Anterior cingulate cortex (tissue), 58 donors: ENCODE data around the gene SUPT5H.
A peak's percentile ranks its signal among the peaks of the same experiment; 100 is the strongest.

Experiments used
- DNase-seq, 58 donors: peaks; one replicate each; lab custom pipeline; 2025; lab: John Stamatoyannopoulos, UW

SUPT5H gene

DNA sequence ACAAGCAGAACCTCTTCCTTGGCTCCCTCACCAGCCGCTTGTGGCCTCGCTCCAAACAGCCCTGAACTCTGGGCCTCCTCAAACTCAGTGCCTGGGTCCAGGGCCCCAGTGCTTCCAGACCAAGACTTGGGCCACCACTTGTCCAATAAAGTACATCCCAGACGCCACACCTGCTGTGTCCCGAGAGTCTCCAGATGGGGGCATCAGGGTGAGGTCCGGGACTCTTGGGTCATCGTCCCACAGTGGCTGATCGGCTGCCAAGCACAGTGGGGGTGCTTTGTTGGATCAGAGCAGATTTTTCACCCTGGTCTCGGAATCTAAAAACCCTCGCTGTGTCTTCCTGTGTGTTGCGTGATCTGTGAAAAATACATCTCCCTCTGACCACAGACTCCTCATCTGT, 44.4 kb downstream of the SUPT5H start:
- DNase-seq: no peak

DNA sequence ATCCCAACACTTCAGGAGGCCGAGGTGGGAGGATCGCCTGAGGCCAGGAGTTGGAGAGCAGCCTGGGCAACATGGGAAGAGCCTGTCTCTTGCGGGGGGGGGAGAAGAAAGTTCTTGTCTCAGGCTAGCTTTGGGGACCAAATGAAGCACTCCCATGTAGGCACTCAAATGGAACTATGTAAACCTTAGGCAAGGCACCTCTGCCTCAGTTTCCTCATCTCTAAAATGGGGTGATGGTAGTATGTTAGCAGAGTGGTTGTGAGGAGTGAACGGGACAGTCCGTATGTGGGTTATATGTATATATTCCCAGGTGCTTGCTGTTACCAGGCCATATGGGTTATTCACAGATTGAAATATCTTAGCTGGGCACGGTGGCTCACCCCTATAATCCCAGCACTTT, 46.8 kb downstream of the SUPT5H start:
- no peak for DNase-seq

DNA sequence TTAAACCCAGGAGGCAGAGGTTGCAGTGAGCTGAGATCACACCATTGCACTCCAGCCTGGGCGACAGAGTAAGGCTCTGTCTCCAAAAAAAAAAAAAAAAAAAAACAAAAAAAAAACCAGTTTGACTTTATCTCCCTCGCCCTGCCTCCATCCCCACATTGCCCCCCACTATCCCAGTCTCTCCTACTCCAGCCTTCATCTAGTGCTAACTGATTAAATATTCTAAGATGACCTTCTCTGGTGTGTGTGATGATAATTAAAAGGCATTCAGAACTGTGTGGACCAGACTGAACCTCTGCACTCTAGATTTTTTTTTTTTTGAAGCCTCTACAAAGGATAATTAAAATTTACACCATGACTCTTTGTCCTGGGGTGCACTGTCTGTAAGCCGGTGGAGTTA, 47.4 kb downstream of the SUPT5H start:
- DNase-seq: no peak

DNA sequence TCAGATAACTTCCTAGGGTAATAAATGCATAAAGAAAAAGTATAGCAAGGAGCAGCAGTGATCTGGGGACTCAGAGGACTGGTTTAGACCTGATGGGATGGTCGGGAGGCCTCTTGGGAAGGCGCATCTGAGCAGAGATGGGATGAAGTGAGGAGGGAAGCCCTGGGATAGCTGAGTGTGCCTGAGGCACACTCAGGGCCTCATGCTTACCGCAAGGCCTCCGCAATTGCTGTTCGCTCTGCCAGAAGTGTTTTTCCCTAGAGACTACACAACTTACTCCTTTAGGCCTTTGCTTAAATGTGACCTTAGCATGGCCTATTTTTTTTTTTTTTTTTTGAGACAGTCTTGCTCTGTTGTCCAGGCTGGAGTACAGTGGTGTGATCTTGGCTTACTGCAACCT, 49.3 kb downstream of the SUPT5H start:
- no peak for DNase-seq

DNA sequence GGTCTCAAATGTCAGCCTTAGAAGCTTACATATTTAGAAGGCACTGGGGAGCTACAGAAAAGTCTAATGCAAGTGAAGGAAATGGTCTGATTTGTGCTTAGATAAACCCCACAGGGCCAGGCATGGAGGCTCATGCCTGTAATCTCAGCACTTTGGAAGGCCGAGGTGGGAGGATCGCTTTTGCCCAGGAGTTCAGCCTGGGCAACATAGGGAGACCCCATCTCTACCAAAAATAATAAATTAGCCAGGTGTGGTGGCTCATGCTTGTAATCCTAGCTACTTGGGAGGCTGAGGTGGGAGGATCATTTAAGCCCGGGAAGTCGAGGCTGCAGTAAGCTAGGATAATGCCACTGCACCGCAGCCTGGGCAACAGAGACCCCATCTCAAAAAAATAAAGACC, 50.7 kb downstream of the SUPT5H start:
- no peak for DNase-seq

DNA sequence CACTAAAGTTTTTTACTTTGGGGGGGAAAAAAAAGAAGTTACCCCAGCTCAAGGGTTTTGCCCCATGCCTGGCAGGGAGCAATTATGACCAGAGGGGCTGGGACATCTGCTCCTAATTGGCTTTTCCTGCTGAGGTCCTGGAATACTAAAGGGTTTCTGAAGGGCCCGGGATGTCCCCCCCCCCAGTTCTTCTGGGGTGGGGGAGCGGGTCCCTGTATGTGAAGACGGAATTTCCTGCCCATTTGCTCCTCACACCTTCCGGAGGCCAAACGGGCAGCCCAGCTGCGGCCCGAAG, 52.3 kb downstream of the SUPT5H start:
- DNase-seq: no peak

DNA sequence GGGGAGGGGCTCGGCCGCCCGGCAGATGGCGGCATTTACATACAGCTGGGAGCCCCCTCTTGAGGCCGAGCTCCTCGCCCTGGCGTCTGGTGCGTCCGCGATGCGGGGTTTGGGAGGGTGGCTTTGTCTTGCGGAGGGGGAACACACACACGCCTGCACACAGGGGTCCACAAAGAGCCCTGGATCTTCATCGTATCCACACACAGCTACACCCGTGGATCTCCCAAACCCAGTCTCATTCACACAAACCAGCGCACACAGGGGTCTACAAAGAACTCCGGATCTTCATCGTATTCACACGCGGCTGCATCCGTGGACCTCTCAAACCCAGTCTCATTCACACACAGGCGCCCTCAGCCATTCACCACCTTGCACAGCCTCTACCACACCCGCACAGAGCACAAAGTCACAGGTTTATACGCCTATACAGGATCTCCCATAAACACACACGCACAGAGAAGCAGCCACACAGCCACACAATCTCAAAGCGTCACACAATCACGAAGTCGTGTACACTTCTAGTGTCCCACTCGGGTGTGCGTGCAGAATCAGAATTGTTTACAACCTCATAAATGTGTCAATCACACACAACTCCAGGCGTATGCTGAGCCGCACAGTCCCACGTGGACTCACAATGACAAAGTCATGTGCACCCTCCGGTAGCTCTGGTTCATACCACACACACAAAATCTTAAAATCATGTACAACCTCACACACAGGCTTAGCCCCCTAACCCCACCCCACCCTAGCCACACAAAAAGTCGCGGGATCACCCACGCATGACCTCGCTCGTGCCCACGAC, 52.8 kb downstream of the SUPT5H start:
- peak in 28 of 58 donors; percentile 5 to 50 (median 22) for DNase-seq

DNA sequence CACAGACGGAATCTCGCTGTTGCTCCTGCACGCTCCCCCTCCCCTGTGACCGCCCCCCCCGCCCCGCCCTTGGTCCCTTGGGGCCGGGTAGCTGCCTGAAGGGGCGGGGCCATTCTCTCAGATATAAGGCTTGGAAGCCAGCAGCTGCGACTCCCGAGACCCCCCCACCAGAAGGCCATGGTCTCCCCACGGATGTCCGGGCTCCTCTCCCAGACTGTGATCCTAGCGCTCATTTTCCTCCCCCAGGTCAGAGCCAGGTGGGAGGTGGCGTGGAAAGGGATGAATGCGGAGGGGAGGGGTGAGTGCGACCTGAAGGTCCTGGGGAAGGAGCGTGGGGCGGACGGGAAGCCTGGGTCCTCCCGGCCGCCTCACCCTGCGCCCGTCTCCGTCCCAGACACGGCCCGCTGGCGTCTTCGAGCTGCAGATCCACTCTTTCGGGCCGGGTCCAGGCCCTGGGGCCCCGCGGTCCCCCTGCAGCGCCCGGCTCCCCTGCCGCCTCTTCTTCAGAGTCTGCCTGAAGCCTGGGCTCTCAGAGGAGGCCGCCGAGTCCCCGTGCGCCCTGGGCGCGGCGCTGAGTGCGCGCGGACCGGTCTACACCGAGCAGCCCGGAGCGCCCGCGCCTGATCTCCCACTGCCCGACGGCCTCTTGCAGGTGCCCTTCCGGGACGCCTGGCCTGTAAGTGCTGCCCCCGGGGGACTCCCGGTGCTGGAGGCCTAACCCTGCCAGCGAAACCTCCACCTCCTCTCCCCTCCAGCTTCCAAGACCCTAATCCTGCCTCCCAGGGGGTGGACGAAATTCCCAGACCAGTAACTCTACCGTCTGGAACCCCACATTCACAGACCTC, 53.6 kb downstream of the SUPT5H start, which contains the start of gene DLL3:
DLL3 (plus strand) TSS at position 150 of the 845 bp plus-strand sequence; CDS start at position 178, 28 bp downstream.
- DNase-seq: no peak

DNA sequence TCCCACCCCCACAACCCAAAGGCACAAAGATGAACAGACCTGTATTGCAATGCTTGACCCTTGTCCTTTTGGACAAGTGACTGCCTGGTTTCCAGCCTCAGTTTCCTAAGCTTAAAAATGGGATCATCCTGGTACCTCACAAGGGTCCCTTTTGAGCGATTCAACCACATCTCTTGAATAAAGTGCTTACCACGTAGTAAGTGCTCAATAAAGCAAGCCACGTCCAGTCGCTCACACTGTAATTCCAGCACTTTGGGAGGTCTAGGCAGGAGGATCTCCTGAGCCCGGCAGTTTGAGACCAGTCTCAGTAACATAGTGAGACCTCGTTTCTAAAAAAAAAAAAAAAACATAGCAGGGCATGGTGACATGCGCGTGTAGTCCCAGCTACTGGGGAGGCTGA, 54.5 kb downstream of the SUPT5H start:
- no peak for DNase-seq

DNA sequence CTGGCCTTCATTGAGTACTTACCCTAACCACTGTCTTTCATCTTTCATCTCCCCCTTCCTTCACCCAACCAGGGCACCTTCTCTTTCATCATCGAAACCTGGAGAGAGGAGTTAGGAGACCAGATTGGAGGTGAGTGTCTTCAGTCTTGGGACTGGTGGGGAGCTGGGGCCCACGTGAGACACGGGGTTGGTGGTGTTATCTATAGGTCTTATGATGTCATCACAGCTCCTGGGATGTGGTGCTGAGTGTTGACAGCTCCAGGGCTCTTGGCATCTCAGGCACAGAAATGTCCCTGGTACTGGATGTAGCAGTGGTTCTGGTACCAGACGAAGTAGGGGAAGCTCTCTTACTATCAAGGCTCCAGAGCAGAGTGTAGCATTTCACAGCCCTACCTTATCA, 55.2 kb downstream of the SUPT5H start:
- DNase-seq: no peak

DNA sequence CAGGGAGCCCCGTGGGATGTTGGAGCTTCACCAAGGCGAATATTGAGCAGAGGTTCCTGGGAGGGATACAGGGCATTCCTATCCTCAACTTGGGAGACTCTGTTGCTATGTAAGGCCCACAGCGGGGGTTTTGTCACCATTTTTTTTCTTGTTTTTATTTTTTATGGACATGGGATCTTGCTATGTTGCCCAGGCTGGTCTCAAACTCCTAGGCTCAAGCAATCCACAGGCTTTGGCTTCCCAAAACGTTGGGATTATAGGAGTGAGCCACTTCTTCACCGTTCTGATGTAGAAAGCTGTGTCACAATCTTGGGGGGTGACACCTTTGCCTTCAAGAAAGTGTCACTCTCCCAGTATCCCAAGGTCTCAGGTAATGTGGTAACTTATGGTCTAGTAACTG, 56.0 kb downstream of the SUPT5H start:
- DNase-seq: no peak

DNA sequence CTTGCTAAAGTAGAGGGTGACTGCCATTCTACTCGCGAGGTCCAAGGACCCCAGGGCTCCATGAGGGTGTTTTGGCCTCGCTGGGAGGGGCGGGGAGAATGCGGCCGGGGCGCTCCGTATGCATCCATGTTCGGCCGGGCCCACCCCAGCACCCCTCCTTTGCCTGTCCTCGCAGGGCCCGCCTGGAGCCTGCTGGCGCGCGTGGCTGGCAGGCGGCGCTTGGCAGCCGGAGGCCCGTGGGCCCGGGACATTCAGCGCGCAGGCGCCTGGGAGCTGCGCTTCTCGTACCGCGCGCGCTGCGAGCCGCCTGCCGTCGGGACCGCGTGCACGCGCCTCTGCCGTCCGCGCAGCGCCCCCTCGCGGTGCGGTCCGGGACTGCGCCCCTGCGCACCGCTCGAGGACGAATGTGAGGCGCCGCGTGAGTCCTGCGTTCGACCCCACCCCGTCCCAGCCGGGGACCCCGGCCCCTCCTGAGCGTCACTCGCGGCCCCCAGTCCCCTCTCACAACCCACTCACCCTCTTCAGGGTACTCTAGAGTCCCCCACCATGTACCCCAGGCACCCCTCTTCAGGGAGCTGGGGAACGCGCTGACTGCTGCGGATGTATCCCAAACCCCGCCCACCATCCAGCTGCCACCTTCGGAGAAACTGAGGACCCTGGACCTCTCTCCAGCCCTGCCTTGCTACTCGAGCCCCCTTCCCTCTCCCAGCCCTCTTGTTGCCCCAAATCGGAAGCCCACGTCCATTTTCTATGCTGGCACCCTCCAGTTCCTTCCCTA, 57.4 kb downstream of the SUPT5H start:
- DNase-seq: peak in 2 of 58 donors; percentile 5 to 19

DNA sequence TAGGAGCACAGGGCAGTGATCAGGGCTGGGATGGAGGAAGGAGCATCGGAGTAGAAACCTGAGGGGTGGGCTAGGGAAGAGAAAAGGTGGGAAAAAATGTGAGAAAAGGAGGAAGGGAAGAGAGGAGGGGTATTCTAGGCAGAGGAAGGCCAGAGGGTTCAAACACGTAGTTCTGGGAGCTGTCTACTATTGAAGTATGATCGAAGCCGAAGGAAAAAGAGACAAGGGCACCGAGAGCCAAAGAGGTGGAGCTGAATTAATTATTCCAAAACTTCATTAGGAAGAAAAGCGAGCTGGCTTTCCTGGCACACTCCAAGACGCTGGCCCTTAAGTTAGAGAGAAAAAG, 61.2 kb downstream of the SUPT5H start:
- DNase-seq: no peak

DNA sequence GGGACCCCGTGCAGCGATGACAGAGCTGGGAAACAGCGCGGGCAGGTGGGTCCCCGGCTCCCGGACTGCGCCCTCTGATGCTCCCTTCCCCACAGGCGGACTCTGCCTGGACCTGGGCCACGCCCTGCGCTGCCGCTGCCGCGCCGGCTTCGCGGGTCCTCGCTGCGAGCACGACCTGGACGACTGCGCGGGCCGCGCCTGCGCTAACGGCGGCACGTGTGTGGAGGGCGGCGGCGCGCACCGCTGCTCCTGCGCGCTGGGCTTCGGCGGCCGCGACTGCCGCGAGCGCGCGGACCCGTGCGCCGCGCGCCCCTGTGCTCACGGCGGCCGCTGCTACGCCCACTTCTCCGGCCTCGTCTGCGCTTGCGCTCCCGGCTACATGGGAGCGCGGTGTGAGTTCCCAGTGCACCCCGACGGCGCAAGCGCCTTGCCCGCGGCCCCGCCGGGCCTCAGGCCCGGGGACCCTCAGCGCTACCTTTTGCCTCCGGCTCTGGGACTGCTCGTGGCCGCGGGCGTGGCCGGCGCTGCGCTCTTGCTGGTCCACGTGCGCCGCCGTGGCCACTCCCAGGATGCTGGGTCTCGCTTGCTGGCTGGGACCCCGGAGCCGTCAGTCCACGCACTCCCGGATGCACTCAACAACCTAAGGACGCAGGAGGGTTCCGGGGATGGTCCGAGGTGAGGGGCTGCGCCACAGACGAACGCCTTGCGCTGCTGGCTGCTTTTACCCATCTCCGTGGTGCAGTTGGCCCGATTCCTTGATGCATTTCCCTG, 61.7 kb downstream of the SUPT5H start:
- DNase-seq: peak in 31 of 58 donors; percentile 4 to 56 (median 28)

DNA sequence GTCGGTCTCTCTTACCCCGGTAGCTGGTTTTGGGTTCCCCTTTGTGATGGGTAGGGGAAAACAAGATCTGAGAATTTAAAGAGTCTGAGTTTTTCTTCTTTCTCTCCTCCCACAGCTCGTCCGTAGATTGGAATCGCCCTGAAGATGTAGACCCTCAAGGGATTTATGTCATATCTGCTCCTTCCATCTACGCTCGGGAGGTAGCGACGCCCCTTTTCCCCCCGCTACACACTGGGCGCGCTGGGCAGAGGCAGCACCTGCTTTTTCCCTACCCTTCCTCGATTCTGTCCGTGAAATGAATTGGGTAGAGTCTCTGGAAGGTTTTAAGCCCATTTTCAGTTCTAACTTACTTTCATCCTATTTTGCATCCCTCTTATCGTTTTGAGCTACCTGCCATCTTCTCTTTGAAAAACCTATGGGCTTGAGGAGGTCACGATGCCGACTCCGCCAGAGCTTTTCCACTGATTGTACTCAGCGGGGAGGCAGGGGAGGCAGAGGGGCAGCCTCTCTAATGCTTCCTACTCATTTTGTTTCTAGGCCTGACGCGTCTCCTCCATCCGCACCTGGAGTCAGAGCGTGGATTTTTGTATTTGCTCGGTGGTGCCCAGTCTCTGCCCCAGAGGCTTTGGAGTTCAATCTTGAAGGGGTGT, 62.5 kb downstream of the SUPT5H start:
- DNase-seq: no peak

DNA sequence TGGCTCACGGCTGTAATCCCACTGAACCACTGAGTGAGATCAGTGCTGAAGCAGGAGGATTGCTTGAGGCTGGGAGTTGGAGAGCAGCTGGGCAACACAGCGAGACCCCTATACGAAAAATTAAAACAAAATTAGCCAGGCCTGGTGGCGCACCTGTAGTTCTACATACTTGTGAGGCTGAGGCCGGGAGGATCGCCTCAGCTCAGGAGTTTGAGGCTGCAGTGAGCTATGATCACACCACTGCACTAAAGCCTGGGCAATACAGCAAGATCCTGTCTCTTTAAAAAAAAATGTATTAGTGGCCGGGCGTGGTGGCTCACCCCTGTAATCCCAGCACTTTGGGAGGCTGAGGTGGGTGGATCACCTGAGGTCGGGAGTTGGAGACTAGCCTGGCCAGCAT, 63.2 kb downstream of the SUPT5H start:
- DNase-seq: no peak

DNA sequence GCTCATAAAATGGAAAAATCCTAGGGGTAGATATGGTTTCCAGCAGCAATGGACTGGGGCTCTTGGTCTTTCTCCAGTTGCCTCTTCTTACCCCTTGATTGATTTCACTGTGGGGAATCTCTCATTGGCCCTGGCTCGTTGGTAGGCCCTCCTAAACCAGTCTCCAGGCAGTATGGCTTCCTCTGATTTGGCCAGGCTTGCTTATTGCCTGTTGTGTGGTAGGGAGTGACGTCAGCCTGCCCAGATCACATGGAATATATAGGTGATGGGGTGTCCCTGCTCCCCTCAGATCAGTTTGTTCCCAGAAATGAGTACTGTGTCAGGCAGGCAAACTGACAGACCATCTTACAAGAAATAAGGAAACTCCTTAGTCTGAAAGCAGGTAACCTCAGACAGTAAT, 63.9 kb downstream of the SUPT5H start:
- DNase-seq: no peak

DNA sequence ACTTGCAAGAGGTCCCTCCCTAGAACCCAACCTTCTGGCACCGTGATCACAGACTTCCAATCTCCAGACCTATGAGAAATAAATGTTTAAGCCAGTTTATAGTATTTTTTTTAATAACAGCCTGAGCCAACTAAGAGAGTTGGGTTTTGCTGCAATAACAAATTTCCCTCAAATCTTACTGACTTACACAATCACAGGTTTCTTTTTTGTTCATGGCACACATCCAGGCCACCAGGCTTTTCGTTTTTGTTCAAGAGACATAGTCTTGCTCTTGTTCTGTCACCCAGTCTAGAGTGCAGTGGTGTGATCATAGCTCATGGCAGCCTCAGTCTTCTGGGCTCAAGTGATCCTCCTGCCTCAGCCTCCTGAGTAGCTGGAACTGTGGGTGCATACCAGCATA, 67.6 kb downstream of the SUPT5H start:
- DNase-seq: no peak

DNA sequence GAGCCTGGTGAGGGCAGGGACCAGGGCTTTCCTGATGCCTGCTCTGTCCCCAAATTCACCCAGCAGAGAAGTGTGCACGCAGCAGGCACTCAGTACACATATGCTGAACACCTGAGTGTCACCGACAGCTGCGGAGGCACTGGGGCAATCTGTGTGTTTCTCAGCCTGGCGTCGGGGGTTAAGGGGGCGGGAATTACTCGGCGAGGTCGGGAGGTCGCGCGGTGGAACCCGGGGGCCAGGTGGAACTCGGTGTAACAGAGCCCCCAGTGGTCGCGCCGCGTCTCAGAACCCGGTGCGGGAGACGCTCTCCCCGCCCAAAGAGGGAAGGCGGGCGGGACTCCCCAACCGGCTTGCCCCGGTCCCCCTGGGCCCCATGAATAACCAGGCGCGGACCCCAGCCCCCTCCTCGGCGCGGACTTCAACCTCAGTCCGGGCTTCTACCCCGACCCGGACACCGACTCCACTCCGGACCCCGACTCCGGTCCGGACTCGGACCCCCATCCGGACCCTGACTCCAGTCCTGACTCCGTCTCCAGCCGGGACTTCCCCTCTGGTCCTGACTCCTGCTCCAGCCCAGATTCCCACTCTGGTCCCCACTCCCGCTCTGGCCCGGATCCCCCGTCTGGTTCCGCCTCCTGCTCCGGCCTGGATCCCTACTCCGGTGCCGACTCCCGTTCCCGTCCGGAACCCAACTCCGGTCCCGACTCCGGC, 69.6 kb downstream of the SUPT5H start, which contains the start of gene SELENOV:
SELENOV (plus strand) TSS at position 300 of the 711 bp plus-strand sequence; CDS start at position 374, 74 bp downstream.
- DNase-seq: peak in 1 of 58 donors; percentile 15
